Measurements from ENCODE around the gene ASCL3. TPM values are rescaled to one million over a fixed set of nuclear protein-coding genes. Genes with fewer than 3 reads are reported as not detected.

The ASCL3 gene
- total and polyA plus RNA-seq, 2 of the 8 experiments (the other 6 are each of a cell fraction or from before 2014, with no cell fraction given), result not detected

DNA sequence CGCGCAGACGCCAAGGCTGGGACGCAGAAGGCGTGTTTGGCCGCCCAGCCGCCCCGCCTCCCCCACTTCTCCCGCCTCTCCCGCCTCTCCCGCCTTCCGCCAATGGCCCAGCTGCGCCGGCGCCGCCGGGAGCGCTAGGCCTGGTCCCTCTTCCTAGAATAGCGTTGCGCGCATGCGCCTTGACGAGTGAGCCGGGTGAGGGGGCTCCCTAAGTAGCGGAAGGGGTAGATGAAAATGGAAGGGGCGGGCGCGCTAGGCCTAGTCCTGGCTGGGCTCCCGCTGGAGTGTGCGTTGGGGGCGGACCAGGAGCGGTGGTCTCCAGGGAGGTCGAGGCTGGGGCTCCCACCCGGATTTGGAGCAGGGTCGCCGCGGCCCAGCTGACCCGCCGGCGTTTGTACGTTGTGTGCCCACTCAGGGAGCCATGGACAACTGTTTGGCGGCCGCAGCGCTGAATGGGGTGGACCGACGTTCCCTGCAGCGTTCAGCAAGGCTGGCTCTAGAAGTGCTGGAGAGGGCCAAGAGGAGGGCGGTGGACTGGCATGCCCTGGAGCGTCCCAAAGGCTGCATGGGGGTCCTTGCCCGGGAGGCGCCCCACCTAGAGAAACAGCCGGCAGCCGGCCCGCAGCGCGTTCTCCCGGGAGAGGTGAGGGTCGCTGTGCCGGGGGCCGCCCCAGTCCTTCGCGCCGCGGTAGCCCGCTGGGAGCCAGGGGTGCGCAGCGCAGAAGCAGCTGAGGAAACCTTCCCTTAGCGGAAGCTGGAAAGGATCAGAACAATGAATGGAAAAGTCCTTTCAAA is 31.6 kb downstream of the ASCL3 start, which contains the start of gene AKIP1 (continued):
- TF ChIP-seq CHD7 (IDR thresholded peaks at IDR 0.05; ENCODE audit: insufficient replicate concordance, low read length) (no peak), RBBP5 (IDR thresholded peaks at IDR 0.05; ENCODE audit: borderline replicate concordance, low read depth, low read length) (no peak), TCF12 (IDR thresholded peaks at IDR 0.05; ENCODE audit: low read depth, low read length) (no peak), KDM5A (IDR thresholded peaks at IDR 0.05; ENCODE audit: low read length) (no peak), POU5F1 (IDR thresholded peaks at IDR 0.05; ENCODE audit: low read depth, low read length) (no peak), POLR2AphosphoS5 (IDR thresholded peaks at IDR 0.05; ENCODE audit: low read depth, low read length) (no peak; the same call in 1 of the 2 replicates), ASH2L (IDR thresholded peaks at IDR 0.05; ENCODE audit: low read length) (peak; percentile 83), EP300 (IDR thresholded peaks at IDR 0.05; ENCODE audit: borderline replicate concordance in 1 of 2, low read depth in 2 of 2, low read length in 2 of 2) (0 out of 3 replicates have a peak, but pooled peaks of 1 of the 2 experiments have one; percentile 4), GABPA (IDR thresholded peaks at IDR 0.05; ENCODE audit: borderline replicate concordance, insufficient read depth, low read length) (no peak), SRF (IDR thresholded peaks at IDR 0.05; ENCODE audit: low read depth, low read length) (no peak)

Data from H1 (cell line).